Forelimb muscle (tissue), 1 donor: Measurements from ENCODE around the gene RHOF. TPM values are rescaled to one million over a fixed set of nuclear protein-coding genes. Genes with fewer than 3 reads are reported as not detected.
"Not testable (repeated sequence)": the region's sequence is repeated elsewhere in the genome, so short reads cannot be mapped to it uniquely, and the experiment has no call there.

Source experiments
- DNase-seq: peaks from one replicate; pipeline ENCODE4 v3.0.0-alpha.2; 2013; ENCODE audit warnings: low read depth
- polyA plus RNA-seq: library from polyadenylated mRNA; unstranded; fragments of 120-200 nt; gene quantifications from one replicate; pipeline ENCODE4 v1.2.1, GENCODE V29; 2013; ENCODE audit not compliant: insufficient read length

RHOF gene
- polyA plus RNA-seq, 1 donor: 2.6 TPM

- DNase-seq: no peak
Observed at GRCh38 chr12:121776190-121777098, 17.0 kb downstream of the RHOF start.

DNA sequence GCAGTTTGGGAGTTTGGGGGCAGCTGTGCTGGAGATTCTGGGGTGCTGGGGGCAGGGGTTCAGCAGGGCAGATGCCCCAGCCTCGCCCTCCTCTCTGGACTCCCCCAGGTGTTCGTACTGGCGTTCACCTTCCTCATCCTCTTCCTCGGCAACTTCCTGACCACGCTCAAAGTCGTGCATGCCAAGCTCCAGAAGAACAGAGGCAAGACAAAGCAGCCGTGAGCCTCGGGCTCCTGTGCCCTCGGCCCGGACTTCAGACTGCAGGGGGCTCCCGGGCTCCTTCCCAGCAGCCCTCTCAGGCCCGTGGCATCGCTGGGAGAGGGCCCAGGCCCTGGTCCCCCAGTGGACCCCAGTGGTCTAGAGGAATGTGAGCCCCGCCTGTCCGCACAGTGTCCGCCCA, 18.0 kb downstream of the RHOF start:
- no peak for DNase-seq

DNA sequence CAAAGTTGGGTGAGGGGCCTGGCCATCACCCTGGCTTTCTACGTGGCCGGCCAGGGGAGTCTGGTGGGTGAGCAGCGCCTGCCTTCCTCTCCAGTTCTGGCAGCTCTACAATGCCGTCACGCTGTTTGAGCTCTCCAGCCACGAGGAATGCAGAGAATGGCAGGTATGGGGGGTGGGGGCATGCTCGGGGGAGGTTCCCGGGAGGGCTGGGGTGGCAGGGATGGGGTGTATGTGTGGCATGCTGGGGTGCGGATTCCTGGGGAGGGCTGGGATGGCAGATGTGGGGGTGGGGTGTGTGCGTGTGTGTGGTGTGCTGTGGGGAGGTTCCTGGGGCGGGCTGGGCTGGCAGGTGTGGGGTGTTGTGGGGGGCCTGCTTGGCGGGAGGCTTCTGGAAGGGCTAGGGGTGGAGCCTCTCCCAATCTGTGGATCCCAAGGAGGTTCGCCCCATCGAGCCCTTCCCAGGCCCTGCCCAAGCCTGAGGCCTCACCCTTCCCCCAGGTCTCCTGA, 18.5 kb downstream of the RHOF start:
- DNase-seq: no peak

DNA sequence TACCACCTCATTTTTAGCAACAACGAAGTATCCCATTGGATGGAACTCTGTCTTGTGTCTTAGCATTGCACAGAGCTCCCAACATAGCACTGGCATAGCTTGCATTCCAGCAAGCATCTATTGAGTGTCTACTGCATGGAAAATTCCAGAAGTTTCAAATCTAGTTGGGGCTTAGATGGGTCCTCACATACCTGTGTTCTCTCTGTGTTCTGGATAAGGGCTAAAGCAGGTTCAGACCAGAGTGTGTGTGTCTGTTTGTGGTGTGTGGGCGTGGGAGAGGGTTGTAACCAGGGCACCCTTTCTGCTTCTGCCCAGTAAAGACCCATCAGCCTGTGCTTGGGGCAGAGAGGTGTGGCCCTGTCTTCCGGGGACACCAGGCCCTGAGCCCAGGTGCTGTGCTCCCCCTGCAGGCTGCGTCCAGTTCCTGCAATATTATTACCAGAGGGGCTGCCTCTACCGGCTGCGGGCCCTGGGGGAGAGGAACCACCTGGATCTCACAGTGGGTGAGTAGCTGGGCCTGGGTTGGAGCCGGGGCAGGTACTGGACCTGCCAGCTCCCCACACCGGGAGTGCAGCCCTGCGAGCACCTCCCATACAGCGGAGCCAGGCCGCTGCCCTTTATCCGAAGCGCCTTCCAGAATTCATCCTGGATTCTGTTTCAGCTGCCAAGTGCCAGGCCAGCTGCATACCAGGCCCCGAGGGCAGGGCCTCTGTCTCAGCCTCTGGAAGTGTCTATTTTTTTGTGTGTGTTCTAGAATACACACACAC, 20.3 kb downstream of the RHOF start:
- DNase-seq: no peak

DNA sequence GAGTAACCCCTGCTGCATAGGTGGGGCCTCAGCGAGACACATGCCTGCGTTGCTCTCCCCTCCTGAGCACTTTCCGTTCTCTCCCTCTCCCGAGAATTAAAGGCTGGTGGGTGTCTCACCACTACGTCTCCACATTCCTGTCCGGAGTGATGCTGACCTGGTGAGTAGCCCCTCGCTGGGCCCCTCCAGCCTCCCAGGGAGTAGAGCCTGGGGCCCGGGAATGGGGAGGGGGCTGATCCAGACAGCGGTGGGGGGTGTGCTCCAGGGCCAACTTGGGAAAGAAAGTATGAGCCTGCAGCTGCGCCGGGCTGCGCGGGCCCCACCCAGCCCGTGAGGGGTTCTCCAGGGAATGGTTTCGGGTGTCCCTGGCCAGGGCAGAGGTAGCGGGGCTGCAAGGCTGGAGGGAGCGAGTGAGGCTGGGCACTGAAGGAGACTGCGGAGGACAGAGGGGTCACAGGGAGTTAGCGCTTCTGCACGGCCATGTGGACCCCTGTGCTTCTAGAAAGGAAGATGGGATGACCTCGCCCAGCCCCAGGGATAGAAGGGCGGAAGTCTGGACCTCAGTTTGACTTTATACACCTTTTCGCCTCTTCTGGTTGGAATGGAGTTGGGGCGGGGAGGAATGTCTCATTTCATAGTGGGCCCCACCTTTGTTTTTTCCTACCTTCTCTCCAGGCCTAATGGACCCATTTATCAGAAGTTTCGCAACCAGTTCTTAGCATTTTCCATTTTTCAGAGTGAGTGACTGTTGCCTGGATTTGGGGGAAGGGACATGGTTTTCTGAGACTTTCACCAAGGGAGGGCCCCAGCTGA, 22.5 kb downstream of the RHOF start:
- DNase-seq: no peak

- DNase-seq: no peak
Observed at GRCh38 chr12:121770388-121770787, 23.1 kb downstream of the RHOF start.

DNA sequence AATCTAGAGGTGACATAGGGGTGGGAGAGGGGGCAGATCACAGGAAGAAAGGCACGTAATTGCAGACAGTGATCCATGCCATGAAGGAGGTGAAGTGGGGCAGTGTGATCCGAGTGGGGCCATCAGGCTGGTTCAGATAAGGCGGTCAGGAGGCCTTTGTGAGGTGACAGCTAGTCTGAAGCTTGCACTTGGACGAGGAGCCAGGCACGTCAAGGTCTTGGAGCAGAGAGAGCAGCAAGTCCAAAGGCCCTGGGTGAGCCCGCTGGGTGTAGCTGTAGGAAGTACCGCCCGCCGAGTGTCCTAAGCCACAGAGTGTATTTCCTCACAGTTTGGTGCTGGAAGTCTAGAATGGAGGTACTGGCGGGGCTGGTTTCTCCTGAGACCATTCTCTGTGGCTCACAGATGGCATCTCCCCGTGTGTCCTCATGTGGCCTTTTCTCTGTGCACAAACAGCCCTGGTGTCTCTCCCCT, 23.6 kb downstream of the RHOF start:
- DNase-seq: no peak

- no peak for DNase-seq
Observed at GRCh38 chr12:121769297-121769830, 24.1 kb downstream of the RHOF start.

- no peak for DNase-seq
Observed at GRCh38 chr12:121767525-121768016, 25.9 kb downstream of the RHOF start.

DNA sequence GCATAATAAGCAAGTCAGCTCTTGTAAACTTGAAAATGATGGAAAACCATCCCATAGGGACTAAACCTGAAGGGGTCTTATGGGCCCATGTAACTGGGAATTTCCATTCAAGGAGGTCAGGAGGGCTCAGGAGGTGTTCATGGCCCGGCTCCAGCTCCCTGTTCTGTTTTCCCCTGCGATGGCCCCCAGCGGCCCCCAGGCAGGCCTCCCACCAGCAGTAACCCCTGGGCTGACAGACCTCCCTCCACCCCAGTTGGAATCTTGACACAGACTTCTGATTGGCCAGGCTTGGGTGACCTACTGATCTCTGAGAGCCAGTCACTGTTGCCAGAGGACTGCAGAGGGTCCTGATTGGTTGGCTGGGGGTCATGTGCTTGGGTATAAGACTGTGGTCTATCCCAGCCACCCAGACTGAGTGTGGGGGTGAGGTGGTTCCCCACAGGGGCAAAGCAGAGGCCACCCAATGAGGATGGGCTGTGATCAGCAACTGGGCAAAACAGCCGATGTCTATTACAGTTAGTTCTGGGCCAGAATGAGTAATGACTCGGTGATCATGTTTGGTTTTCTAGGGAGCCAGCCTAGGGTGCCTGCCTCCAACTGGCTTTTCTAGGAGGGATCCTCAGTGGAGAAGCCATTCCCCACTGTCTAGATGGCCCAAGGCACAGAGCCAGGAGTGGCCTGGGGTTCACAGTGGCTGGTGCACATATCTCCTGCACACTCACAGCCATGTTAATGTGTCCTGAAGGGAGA, 27.0 kb downstream of the RHOF start:
- DNase-seq: no peak

- no peak for DNase-seq
Observed at GRCh38 chr12:121765573-121765972, 27.9 kb downstream of the RHOF start.

- DNase-seq: no peak
Observed at GRCh38 chr12:121764808-121765207, 28.7 kb downstream of the RHOF start.

- no peak for DNase-seq
Observed at GRCh38 chr12:121762269-121762668, 31.2 kb downstream of the RHOF start.

DNA sequence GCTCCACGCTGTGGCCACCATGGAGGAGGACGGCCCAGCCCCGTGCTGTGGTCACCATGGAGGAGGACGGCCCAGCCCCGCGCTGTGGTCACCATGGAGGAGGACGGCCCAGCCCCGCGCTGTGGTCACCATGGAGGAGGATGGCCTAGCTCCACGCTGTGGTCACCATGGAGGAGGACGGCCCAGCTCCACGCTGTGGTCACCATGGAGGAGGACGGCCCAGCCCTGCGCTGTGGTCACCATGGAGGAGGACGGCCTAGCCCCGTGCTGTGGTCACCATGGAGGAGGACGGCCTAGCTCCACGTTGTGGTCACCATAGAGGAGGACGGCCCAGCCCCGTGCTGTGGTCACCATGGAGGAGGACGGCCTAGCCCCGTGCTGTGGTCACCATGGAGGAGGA, 35.0 kb downstream of the RHOF start:
- not testable (repeated sequence) for DNase-seq

DNA sequence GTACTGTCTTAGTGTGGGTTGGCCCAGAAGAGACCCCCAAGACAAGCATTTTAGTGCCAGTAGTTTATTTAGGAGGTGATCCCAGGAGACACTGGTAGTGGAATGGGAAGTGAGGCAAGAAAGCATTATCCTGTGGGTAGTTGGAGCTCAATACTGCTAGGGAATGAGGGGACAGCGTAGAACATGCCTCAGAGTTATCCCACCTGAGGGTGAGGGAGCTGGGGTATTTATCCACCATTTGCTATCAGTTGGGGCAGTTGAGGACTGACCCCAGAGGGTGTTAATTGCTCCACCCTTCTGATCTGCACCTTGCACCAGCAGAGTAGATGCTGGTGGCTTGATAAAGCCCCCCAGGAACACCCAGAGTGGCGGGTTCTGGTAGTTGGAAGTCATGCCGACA, 37.9 kb downstream of the RHOF start:
- DNase-seq: no peak

- DNase-seq: no peak
Observed at GRCh38 chr12:121754836-121755235, 38.7 kb downstream of the RHOF start.

DNA sequence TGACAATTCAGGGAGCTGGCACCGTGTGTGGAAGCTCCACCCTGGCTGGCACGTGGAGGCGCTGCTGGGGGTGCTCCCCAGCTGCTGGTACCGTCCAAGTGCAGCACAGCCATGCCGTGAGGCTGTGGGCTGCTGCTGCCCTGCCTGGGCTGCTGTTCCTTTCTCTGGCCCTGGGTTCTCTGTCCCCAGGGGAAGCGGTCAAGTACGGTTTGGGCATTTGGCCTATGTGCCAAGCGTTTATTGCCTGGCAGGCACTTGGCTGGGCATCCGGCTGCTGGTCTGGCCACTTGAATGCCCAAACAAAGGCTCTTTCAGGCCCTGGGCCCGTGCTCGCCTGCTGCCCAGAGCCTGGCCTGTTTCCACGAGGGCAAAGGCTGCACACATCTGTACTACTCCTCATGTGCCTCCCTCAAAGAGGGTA, 39.6 kb downstream of the RHOF start:
- no peak for DNase-seq

- no peak for DNase-seq
Observed at GRCh38 chr12:121751749-121752351, 41.6 kb downstream of the RHOF start.

GRCh38 chr12:121751034-121751433, 42.5 kb downstream of the RHOF start:
- DNase-seq: no peak

- no peak for DNase-seq
Observed at GRCh38 chr12:121750507-121750955, 43.0 kb downstream of the RHOF start.
